ENCODE results near the gene ST3GAL3.

The ST3GAL3 gene

DNA sequence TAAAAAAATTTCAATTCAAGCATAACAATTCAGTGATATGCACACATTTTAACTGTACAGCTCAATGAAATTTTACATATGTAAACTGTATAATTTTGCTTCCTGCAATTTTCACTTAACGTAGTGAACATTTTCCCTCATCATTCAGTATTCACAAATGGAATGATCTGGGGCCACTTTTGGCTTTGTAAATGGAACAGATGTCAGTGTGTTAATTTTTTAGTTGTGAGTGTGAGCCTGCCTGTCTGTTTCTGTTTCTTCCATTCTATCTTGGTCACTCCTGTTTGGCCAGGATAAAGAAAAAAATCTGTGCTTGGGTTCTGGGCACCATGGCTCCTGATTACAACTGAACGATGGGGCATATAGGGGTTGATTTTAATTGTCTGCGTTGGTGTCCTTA is 20.5 kb upstream of the ST3GAL3 start:
- in situ Hi-C loops (cut with MboI; ENCODE audit: low pct_unique_long_range_greater_than_20kb, low sequenced_read_pairs, unreplicated experiment) = no loop called here
- TF ChIP-seq, protein P1, sequence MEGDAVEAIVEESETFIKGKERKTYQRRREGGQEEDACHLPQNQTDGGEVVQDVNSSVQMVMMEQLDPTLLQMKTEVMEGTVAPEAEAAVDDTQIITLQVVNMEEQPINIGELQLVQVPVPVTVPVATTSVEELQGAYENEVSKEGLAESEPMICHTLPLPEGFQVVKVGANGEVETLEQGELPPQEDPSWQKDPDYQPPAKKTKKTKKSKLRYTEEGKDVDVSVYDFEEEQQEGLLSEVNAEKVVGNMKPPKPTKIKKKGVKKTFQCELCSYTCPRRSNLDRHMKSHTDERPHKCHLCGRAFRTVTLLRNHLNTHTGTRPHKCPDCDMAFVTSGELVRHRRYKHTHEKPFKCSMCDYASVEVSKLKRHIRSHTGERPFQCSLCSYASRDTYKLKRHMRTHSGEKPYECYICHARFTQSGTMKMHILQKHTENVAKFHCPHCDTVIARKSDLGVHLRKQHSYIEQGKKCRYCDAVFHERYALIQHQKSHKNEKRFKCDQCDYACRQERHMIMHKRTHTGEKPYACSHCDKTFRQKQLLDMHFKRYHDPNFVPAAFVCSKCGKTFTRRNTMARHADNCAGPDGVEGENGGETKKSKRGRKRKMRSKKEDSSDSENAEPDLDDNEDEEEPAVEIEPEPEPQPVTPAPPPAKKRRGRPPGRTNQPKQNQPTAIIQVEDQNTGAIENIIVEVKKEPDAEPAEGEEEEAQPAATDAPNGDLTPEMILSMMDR (IDR thresholded peaks at IDR 0.05; ENCODE audit: extremely low read depth, insufficient read depth, missing control alignments) = no peak
- no peak for DNase-seq (ENCODE audit: low spot score)

DNA sequence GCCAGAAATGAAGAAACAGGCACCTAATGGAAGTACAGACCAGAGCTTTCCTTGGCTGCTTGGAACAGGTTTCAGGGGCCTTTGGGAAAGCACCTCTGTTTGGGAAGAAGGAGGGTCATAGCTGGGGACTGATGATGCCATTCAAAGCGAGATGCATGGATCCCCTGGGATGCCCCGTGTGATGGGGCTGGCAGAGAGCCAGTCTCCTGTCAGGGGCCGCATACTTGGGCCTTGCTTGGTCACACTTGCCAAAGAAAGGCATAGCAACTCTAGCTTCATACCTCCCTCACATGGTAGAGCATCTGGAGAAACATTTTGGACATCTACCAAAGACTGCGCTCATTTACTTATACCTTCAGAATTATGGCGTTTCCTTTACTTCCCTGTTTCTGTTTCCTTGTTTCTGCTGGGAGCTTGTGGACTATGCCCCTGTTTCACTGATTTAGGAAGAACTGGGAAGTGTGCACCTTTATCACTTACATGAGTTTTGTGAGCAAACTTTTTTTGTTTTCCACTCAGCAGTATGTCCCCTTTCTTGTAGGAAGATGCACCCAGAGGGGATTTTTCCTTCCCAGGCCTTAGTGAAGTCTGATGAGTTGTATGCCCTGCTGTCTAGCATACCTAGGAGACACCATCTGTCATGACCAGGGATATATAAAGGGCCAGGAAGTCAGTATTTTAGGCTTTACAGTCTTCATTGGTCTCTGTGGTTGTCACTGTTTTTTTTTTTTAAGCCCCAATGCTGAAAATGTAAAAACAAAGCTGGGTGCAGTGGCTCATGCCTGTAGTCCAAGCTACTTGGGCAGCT is 19.8 kb upstream of the ST3GAL3 start:
- no peak for DNase-seq (ENCODE audit: low spot score)
- TF ChIP-seq, protein P1 (IDR thresholded peaks at IDR 0.05; ENCODE audit: extremely low read depth, insufficient read depth, missing control alignments) = no peak
- in situ Hi-C loops (cut with MboI; ENCODE audit: low pct_unique_long_range_greater_than_20kb, low sequenced_read_pairs, unreplicated experiment) = no loop called here

DNA sequence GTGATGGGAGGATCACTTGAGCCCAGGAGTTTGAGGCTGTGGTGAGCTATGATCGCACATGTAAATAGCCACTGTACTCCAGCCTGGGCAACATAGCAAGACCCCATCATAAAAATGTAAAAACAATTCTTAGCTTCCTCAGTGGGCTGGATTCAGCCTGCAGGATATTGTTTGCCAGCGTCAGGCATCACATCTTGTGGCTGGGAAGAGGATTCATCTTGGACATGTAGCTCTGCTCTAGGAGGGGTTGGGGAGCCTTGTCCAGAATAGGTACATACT is 19.3 kb upstream of the ST3GAL3 start:
- DNase-seq (ENCODE audit: low spot score) = no peak
- in situ Hi-C loops (cut with MboI; ENCODE audit: low pct_unique_long_range_greater_than_20kb, low sequenced_read_pairs, unreplicated experiment) = no loop called here
- TF ChIP-seq, protein P1 (IDR thresholded peaks at IDR 0.05; ENCODE audit: extremely low read depth, insufficient read depth, missing control alignments) = no peak

DNA sequence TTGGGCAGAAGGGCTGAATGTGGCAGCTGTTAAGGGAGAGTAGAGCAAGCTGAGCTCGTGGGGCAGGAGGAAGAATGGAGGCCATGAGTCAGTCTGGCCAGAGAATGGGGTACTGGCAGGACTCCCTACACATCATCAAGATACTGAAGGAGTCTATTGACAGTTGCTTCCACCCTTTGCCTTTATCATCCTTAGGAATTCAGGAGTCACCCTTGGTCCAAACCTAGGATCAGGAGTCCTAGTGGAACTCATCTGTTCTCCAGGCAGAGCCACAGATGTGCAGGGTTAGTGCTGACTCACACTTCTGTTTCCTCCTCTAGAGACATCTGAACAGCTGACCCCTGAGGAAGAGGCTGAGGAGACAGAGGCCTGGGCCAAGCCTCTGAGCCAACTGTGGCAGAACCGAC is 18.7 kb upstream of the ST3GAL3 start:
- DNase-seq (ENCODE audit: low spot score) = no peak
- TF ChIP-seq, protein P1 (IDR thresholded peaks at IDR 0.05; ENCODE audit: extremely low read depth, insufficient read depth, missing control alignments) = no peak
- in situ Hi-C loops (cut with MboI; ENCODE audit: low pct_unique_long_range_greater_than_20kb, low sequenced_read_pairs, unreplicated experiment) = no loop called here

DNA sequence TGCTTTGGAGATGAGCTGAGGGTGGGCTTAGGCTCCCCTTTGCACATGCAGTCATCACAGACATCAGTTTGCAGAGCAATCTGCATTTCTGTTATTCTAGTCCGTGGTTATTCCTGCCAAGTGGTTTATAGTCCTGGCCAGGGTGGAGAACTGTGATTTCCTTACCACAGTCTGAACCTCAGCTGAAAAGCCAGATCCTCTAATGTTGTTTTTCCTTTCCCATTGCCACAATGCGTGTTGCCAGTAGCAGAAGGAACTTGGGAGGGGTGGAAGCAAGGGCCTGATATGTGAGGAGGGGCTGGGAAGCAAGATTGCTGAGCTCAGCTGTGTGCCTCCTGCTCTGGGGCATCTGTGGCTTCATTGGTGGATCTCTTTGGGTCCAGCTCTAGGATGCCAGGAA is 18.0 kb upstream of the ST3GAL3 start:
- TF ChIP-seq, protein P1 (IDR thresholded peaks at IDR 0.05; ENCODE audit: extremely low read depth, insufficient read depth, missing control alignments) = no peak
- no peak for DNase-seq (ENCODE audit: low spot score)
- in situ Hi-C loops (cut with MboI; ENCODE audit: low pct_unique_long_range_greater_than_20kb, low sequenced_read_pairs, unreplicated experiment) = no loop called here

DNA sequence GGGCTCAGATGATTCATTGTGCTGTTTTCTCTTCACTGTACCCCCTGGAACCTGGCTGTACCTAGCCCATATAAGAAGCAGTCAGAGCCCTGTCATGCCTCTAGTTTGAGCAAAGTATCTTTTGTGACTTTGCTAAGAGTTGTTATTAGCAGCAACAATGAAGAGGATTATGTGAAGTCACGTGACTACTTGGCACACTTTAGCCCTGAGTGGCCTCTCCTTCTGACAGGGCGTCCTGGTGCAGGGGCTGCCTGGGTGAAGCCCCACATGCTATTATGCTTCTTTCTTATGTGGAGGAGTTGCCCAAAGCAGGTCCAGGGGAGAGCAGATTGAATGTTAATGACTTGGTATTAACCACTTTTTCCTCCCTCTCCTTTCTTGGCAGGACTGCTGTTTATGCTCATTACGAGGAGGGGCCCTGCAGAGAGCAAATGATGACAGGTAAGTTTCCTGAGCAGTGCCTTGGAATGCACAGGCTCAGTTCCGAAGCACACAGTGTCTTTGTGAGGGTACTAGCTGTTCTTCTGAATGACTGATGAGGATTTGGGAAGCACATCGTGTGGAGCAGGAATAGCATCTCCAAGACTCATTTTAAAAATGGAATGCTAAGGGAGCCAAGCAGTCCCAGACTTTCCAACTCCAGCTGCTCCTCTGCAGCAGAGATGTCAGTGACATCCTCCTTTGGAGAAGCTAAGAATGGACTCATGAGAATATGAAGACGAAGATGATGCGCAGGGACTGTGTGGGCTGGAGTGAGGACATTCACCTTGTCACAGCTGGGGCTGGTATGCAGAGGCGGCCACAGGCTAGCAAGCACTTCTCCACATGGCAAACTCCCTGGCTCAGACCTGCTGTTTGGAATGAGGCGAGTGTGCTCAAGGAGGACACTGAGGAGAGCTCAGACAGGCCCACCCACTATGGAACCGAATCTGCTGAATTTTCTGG is 15.2 kb upstream of the ST3GAL3 start:
- in situ Hi-C loops (cut with MboI; ENCODE audit: low pct_unique_long_range_greater_than_20kb, low sequenced_read_pairs, unreplicated experiment) = no loop called here
- TF ChIP-seq, protein P1 (IDR thresholded peaks at IDR 0.05; ENCODE audit: extremely low read depth, insufficient read depth, missing control alignments) = no peak
- no peak for DNase-seq (ENCODE audit: low spot score)
